Thoracic aorta endothelial cell (primary cell): ENCODE data around the gene TRIM36. TPM values are rescaled to one million over a fixed set of nuclear protein-coding genes. Genes with fewer than 3 reads are reported as not detected.

Source experiments
- total RNA-seq: library from RNA; depleted of rRNA; stranded (reverse); fragments of >200 nt; gene quantifications from 2 replicates; pipeline ENCODE4 v1.2.3, GENCODE V29; 2012

TRIM36 gene
- total RNA-seq, result 0.43 and 1.5 TPM in 2 replicates

GRCh38 chr5:115169487-115170133 is at the start of gene TRIM36:
Gene TRIM36, minus strand, starts transcription at chr5:115169908. Its CDS starts 274 bp downstream, at chr5:115169634.

Other genes starting within 250 kb of the TRIM36 start
- 18.3 and 20.2 TPM in 2 replicates for gene PGGT1B, start 93.0 kb upstream of the TRIM36 start, total RNA-seq
- 13.1 and 18.6 TPM in 2 replicates for gene CCDC112, start 126.7 kb upstream of the TRIM36 start, total RNA-seq